GM23338 (cell line): ENCODE results near the gene ADAMTS20. TPM values are rescaled to one million over a fixed set of nuclear protein-coding genes. Genes with fewer than 3 reads are reported as not detected.

ENCODE experiments used
- ATAC-seq: fragments of 200-7000 bp; cut with Tn5 transposase; 3 replicates; pipeline ENCODE4 v1.9.1; 2020
- DNase-seq: peaks from one replicate; pipeline ENCODE4 v3.0.0-alpha.2; 2015; ENCODE audit warnings: low spot score
- H2AFZ ChIP-seq: fragments of 200-600 bp; sonication (generic); 2 replicates; pipeline ENCODE4 v1.8.0; 2016; ENCODE audit warnings: antibody characterized with exemption, mild to moderate bottlenecking, moderate library complexity
- H3F3A ChIP-seq: fragments of 200-600 bp; sonication (generic); replicated peaks from 2 replicates; pipeline ENCODE4 v1.8.0; 2017; ENCODE audit warnings: antibody characterized with exemption, mixed run types, low read depth
- H3K27ac ChIP-seq: fragments of 200-600 bp; sonication (generic); 2 replicates; pipeline ENCODE4 v1.6.1; 2016; ENCODE audit warnings: low read depth
- H3K27me3 ChIP-seq: fragments of 200-600 bp; sonication (generic); 2 replicates; pipeline ENCODE4 v1.8.0; 2016; ENCODE audit warnings: mild to moderate bottlenecking, mixed run types, moderate library complexity; ENCODE audit not compliant: insufficient read depth
- H3K36me3 ChIP-seq: fragments of 200-600 bp; sonication (generic); 2 replicates; pipeline ENCODE4 v1.8.0; 2016; ENCODE audit warnings: mild to moderate bottlenecking; ENCODE audit not compliant: insufficient read depth
- H3K4me1 ChIP-seq: fragments of 200-600 bp; sonication (generic); 2 replicates; pipeline ENCODE4 v1.8.0; 2016; ENCODE audit warnings: mild to moderate bottlenecking, moderate library complexity; ENCODE audit not compliant: insufficient read depth
- H3K4me2 ChIP-seq: fragments of 200-600 bp; sonication (generic); 2 replicates; pipeline ENCODE4 v1.7.1; 2017; ENCODE audit warnings: mixed run types
- H3K4me3 ChIP-seq: fragments of 200-600 bp; sonication (generic); 2 replicates; pipeline ENCODE4 v1.6.1; 2016; ENCODE audit warnings: mixed run types
- H3K79me2 ChIP-seq: fragments of 200-600 bp; sonication (generic); replicated peaks from 2 replicates; pipeline ENCODE4 v1.8.0; 2017; ENCODE audit warnings: mild to moderate bottlenecking; ENCODE audit not compliant: insufficient read depth
- H3K9me2 ChIP-seq: fragments of 200-600 bp; sonication (generic); 2 replicates; pipeline ENCODE4 v1.8.0; 2017; ENCODE audit not compliant: insufficient read depth
- H4K20me1 ChIP-seq: fragments of 200-600 bp; sonication (generic); replicated peaks from 2 replicates; pipeline ENCODE4 v1.8.0; 2017; ENCODE audit warnings: mild to moderate bottlenecking; ENCODE audit not compliant: insufficient read depth
- H3K27ac Mint-ChIP-seq: 2 replicates; pipeline ENCODE4 v1.8.0; 2020; ENCODE audit warnings: inconsistent platforms, mild to moderate bottlenecking, moderate library complexity, mixed read lengths
- H3K27me3 Mint-ChIP-seq: 3 replicates; pipeline ENCODE4 v1.8.0; 2022; ENCODE audit warnings: low read depth, mild to moderate bottlenecking, moderate library complexity, mixed read lengths, inconsistent platforms; ENCODE audit not compliant: insufficient read depth, poor library complexity
- H3K36me3 Mint-ChIP-seq: 3 replicates; pipeline ENCODE4 v1.8.0; 2021; ENCODE audit warnings: low read depth, mild to moderate bottlenecking, inconsistent platforms, moderate library complexity, mixed read lengths
- H3K4me1 Mint-ChIP-seq: 3 replicates; pipeline ENCODE4 v1.8.0; 2020; ENCODE audit warnings: mild to moderate bottlenecking, inconsistent platforms, mixed read lengths
- H3K4me3 Mint-ChIP-seq: 3 replicates; pipeline ENCODE4 v1.8.0; 2021; ENCODE audit warnings: moderate library complexity, mild to moderate bottlenecking, inconsistent platforms, mixed read lengths
- H3K9me3 Mint-ChIP-seq: 3 replicates; pipeline ENCODE4 v1.8.0; 2020; ENCODE audit warnings: moderate library complexity, mild to moderate bottlenecking, inconsistent platforms, mixed read lengths
- CREB1 ChIP-seq: fragments of 250-450 bp; sonication (Bioruptor Pico); IDR thresholded peaks from 2 replicates; pipeline ENCODE4 v1.5.0; 2020; ENCODE audit warnings: low read depth, mild to moderate bottlenecking, moderate library complexity
- EZH2 ChIP-seq: fragments of 200-600 bp; sonication (generic); IDR thresholded peaks from one replicate; pipeline ENCODE4 v1.8.0; 2017; ENCODE audit warnings: antibody characterized with exemption, mild to moderate bottlenecking, low read depth; ENCODE audit not compliant: unreplicated experiment
- EZH2phosphoT487 ChIP-seq: fragments of 200-600 bp; sonication (generic); IDR thresholded peaks from one replicate; pipeline ENCODE4 v1.8.1; 2018; ENCODE audit warnings: antibody characterized with exemption; ENCODE audit not compliant: unreplicated experiment
- JUNB ChIP-seq: IDR thresholded peaks from one replicate; pipeline ENCODE4 v1.6.1; 2016; ENCODE audit warnings: antibody characterized with exemption; ENCODE audit not compliant: unreplicated experiment
- NANOG ChIP-seq: IDR thresholded peaks from 2 replicates; pipeline ENCODE4 v1.6.1; 2016; ENCODE audit warnings: antibody characterized with exemption, borderline replicate concordance
- POLR2AphosphoS5 ChIP-seq: IDR thresholded peaks from 2 replicates; pipeline ENCODE4 v1.6.1; 2016; ENCODE audit warnings: antibody characterized with exemption, low read depth
- REST ChIP-seq: IDR thresholded peaks from one replicate; pipeline ENCODE4 v1.6.1; 2018; ENCODE audit warnings: antibody characterized with exemption; ENCODE audit not compliant: unreplicated experiment
- STAT1 ChIP-seq: IDR thresholded peaks from one replicate; pipeline ENCODE4 v1.6.1; 2016; ENCODE audit warnings: antibody characterized with exemption; ENCODE audit not compliant: unreplicated experiment
- ZNF114 ChIP-seq: fragments of 250-450 bp; sonication (Bioruptor Pico); IDR thresholded peaks from 2 replicates; pipeline ENCODE4 v1.5.0; 2020; ENCODE audit warnings: mild to moderate bottlenecking, moderate library complexity
- ZNF331 ChIP-seq: fragments of 250-450 bp; sonication (Bioruptor Pico); IDR thresholded peaks from 2 replicates; pipeline ENCODE4 v1.5.0; 2020; ENCODE audit warnings: low read depth, mild to moderate bottlenecking, moderate library complexity
- ZNF462 ChIP-seq: fragments of 250-450 bp; sonication (Bioruptor Pico); IDR thresholded peaks from 2 replicates; pipeline ENCODE4 v1.5.0; 2020; ENCODE audit warnings: mild to moderate bottlenecking, moderate library complexity
- polyA plus RNA-seq: library from polyadenylated mRNA; unstranded; fragments of >200 nt; fragmentation: Nextera tagmentation; extraction: Ambion mirVana; gene quantifications from 2 replicates; pipeline ENCODE4 v1.2.1, GENCODE V29; 2016
- total RNA-seq: library from RNA; depleted of rRNA; stranded (reverse); fragments of >200 nt; shearing (Covaris generic); gene quantifications from 2 replicates; pipeline ENCODE4 v1.2.3, GENCODE V29; 2014
- TF ChIP-seq, protein P1 (sequence below): IDR thresholded peaks from 2 replicates; pipeline ENCODE4 v1.6.1; 2016; ENCODE audit warnings: antibody characterized with exemption
- TF ChIP-seq, protein P2 (sequence below), 2 experiments: fragments of 200-600 bp in 1 of 2; sonication (generic) in 1 of 2; conservative IDR thresholded peaks; 2 replicates each; pipeline versions ENCODE4 v1.5.1 to v1.6.1; 2016 to 2017; ENCODE audit warnings: antibody characterized with exemption in 2 of 2, low read depth in 2 of 2, mild to moderate bottlenecking in 2 of 2, moderate library complexity in 1 of 2

The ADAMTS20 gene
- total and polyA plus RNA-seq, 2 experiments from 2014 or later, result 2.0 to 9.3 TPM

DNA sequence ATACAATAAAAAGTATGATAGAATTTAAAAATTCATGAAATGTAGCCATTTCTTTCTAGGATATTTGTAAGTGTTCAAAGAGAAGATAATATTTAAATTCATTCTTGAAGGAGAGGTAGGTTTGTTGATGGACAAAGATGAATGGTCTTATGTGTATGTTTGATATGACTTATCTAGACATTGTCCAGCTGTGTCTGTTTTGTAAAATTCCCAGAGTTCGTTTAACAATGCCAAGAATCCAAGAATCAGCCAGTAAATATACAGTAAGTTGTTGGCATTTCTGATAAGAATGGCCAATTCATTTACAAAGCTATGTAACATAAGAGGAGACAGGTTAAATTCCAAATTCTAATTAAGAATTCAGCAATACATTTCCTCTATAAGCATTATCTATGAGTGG is 150.9 kb downstream of the ADAMTS20 start:
- DNase-seq (no peak), ATAC-seq (no peak)
- Mint-ChIP-seq H3K9me3 (no peaks in the 10 kb centered on the region), H3K4me3 (no peak overlapping the region), H3K27ac (no peak overlapping the region), H3K36me3 (no peaks in the 10 kb centered on the region), H3K27me3 (no peaks in the 10 kb centered on the region), H3K4me1 (0 out of 3 replicates have a peak, but pooled peaks cover 2% of the 10 kb centered on the region)
- no peaks in the 10 kb centered on the region for H4K20me1 ChIP-seq
- H3K4me3 ChIP-seq, result no peak overlapping the region
- H3K4me2 ChIP-seq, result no peak overlapping the region
- H3K9me2 ChIP-seq, result no peaks in the 10 kb centered on the region
- H3K79me2 ChIP-seq, result no peaks in the 10 kb centered on the region
- H2AFZ ChIP-seq, result no peak overlapping the region
- H3K27ac ChIP-seq, result no peak overlapping the region
- H3F3A ChIP-seq, result no peaks in the 10 kb centered on the region
- no peaks in the 10 kb centered on the region for H3K4me1 ChIP-seq
- no peak for TF ChIP-seq ZNF114 (CRISPR knock-in tag)
- no peak for TF ChIP-seq ZNF462 (CRISPR knock-in tag)
- TF ChIP-seq, protein P1, sequence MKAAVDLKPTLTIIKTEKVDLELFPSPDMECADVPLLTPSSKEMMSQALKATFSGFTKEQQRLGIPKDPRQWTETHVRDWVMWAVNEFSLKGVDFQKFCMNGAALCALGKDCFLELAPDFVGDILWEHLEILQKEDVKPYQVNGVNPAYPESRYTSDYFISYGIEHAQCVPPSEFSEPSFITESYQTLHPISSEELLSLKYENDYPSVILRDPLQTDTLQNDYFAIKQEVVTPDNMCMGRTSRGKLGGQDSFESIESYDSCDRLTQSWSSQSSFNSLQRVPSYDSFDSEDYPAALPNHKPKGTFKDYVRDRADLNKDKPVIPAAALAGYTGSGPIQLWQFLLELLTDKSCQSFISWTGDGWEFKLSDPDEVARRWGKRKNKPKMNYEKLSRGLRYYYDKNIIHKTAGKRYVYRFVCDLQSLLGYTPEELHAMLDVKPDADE, result no peak
- TF ChIP-seq, protein P2, sequence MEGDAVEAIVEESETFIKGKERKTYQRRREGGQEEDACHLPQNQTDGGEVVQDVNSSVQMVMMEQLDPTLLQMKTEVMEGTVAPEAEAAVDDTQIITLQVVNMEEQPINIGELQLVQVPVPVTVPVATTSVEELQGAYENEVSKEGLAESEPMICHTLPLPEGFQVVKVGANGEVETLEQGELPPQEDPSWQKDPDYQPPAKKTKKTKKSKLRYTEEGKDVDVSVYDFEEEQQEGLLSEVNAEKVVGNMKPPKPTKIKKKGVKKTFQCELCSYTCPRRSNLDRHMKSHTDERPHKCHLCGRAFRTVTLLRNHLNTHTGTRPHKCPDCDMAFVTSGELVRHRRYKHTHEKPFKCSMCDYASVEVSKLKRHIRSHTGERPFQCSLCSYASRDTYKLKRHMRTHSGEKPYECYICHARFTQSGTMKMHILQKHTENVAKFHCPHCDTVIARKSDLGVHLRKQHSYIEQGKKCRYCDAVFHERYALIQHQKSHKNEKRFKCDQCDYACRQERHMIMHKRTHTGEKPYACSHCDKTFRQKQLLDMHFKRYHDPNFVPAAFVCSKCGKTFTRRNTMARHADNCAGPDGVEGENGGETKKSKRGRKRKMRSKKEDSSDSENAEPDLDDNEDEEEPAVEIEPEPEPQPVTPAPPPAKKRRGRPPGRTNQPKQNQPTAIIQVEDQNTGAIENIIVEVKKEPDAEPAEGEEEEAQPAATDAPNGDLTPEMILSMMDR (conservative IDR thresholded peaks at IDR 0.05; ENCODE audit: low read depth in 2 of 2), result no peak
- no peak for TF ChIP-seq JUNB
- no peak for TF ChIP-seq REST
- no peak for TF ChIP-seq STAT1
- no peak for TF ChIP-seq POLR2AphosphoS5
- no peak for TF ChIP-seq EZH2
- no peak for TF ChIP-seq NANOG
- TF ChIP-seq CREB1 (CRISPR knock-in tag), result no peak
- no peak for TF ChIP-seq EZH2phosphoT487
- TF ChIP-seq ZNF331 (CRISPR knock-in tag), result no peak
- no peaks in the 10 kb centered on the region for H3K27me3 ChIP-seq
- no peaks in the 10 kb centered on the region for H3K36me3 ChIP-seq
